PC-3 (cell line): ENCODE results near the gene YY1. TPM values are rescaled to one million over a fixed set of nuclear protein-coding genes. Genes with fewer than 3 reads are reported as not detected.

Experiments used
- ATAC-seq: fragments of 200-7000 bp; cut with Tn5 transposase; 2 replicates; pipeline ENCODE4 v1.9.1; 2020; ENCODE audit warnings: mild to moderate bottlenecking, moderate library complexity
- BruUV-seq: library from RNA; stranded (reverse); fragments of 400-500 nt; replicated peaks from 2 replicates; lab custom pipeline; 2021; lab: Mats Ljungman, UMichigan
- CTCF ChIA-PET: fragments of 300-600 bp; sonication (Branson Sonifier 250); formaldehyde crosslinking; loops from one replicate; lab custom pipeline; 2022; ENCODE audit warnings: antibody characterized with exemption; lab: Charles Lee
- POLR2A ChIA-PET: fragments of 300-600 bp; sonication (Branson Sonifier 250); formaldehyde crosslinking; loops from one replicate; lab custom pipeline; 2022; ENCODE audit warnings: antibody characterized with exemption; ENCODE audit not compliant: unreplicated experiment; lab: Charles Lee
- DNase-seq: peaks from one replicate; pipeline ENCODE4 v3.0.0-alpha.2; 2015
- H2AFZ ChIP-seq: fragments of 300-600 bp; sonication (generic); 2 replicates; pipeline ENCODE4 v1.6.0; 2016; ENCODE audit warnings: antibody characterized with exemption, low read length
- H3F3A ChIP-seq: fragments of 300-600 bp; sonication (generic); one replicate; pipeline ENCODE4 v1.6.0; 2017; ENCODE audit warnings: antibody characterized with exemption, low read length, control low read depth, mild to moderate bottlenecking; ENCODE audit not compliant: unreplicated experiment
- H3K27ac ChIP-seq: fragments of 300-600 bp; sonication (generic); 2 replicates; pipeline ENCODE4 v1.5.1; 2016; ENCODE audit warnings: mild to moderate bottlenecking, low read length
- H3K27me3 ChIP-seq: fragments of 300-600 bp; sonication (generic); 2 replicates; pipeline ENCODE4 v1.6.1; 2016; ENCODE audit warnings: low read length, mixed read lengths
- H3K36me3 ChIP-seq: fragments of 300-600 bp; sonication (generic); 2 replicates; pipeline ENCODE4 v1.6.1; 2016; ENCODE audit warnings: low read depth, mixed run types, low read length, mixed read lengths
- H3K4me1 ChIP-seq: fragments of 300-600 bp; sonication (generic); 2 replicates; pipeline ENCODE4 v1.5.1; 2016; ENCODE audit warnings: low read length; ENCODE audit not compliant: insufficient read depth
- H3K4me2 ChIP-seq: fragments of 300-600 bp; sonication (generic); 2 replicates; pipeline ENCODE4 v1.6.0; 2016; ENCODE audit warnings: low read length
- H3K4me3 ChIP-seq: fragments of 300-600 bp; sonication (generic); 2 replicates; pipeline ENCODE4 v1.5.1; 2016; ENCODE audit warnings: mild to moderate bottlenecking, low read length, mixed read lengths
- H3K79me2 ChIP-seq: fragments of 300-600 bp; sonication (generic); 2 replicates; pipeline ENCODE4 v1.6.1; 2017; ENCODE audit warnings: low read length, mixed read lengths
- H3K9ac ChIP-seq: fragments of 300-600 bp; sonication (generic); 2 replicates; pipeline ENCODE4 v1.6.0; 2016; ENCODE audit warnings: mild to moderate bottlenecking, low read length
- H3K9me2 ChIP-seq: fragments of 300-600 bp; sonication (generic); replicated peaks from 2 replicates; pipeline ENCODE4 v1.6.1; 2016; ENCODE audit warnings: mixed run types, low read length, mixed read lengths
- H3K9me3 ChIP-seq: fragments of 300-600 bp; sonication (generic); 2 replicates; pipeline ENCODE4 v1.6.1; 2016; ENCODE audit warnings: low read length, mixed read lengths
- H4K20me1 ChIP-seq: fragments of 300-600 bp; sonication (generic); 2 replicates; pipeline ENCODE4 v1.6.1; 2016; ENCODE audit warnings: low read length, mixed read lengths
- CTCF ChIP-seq: fragments of 300-600 bp; sonication (generic); conservative IDR thresholded peaks from 2 replicates; pipeline ENCODE4 v1.5.1; 2017; ENCODE audit warnings: antibody characterized with exemption, low read depth, mild to moderate bottlenecking, low read length
- EZH2 ChIP-seq: fragments of 300-600 bp; sonication (generic); IDR thresholded peaks from one replicate; pipeline ENCODE4 v1.6.1; 2017; ENCODE audit warnings: antibody characterized with exemption, mild to moderate bottlenecking, low read length; ENCODE audit not compliant: unreplicated experiment
- EZH2phosphoT487 ChIP-seq: fragments of 300-600 bp; sonication (generic); IDR thresholded peaks from 2 replicates; pipeline ENCODE4 v1.6.1; 2018; ENCODE audit warnings: mild to moderate bottlenecking, antibody characterized with exemption, low read length, borderline replicate concordance
- intact Hi-C: fragments of 100-400 bp; cut with micrococcal nuclease; formaldehyde crosslinking; loops from 2 replicates; pipeline ENCODE4 v1.9.0; 2023
- total RNA-seq: library from RNA; depleted of rRNA; stranded (reverse); fragments of >200 nt; gene quantifications from 2 replicates; pipeline ENCODE4 v1.2.3, GENCODE V29; 2014

YY1 gene
- total RNA-seq, 1 experiment from 2014 or later, result 64.1 TPM

- TF ChIP-seq EZH2 (no peak), EZH2phosphoT487 (no peak), CTCF (no peak)
- H3K9me2 ChIP-seq, result no peaks in the 10 kb centered on the region
- intact Hi-C loops, result no loop called here
- H3K27ac ChIP-seq, result no peak overlapping the region
- no peaks in the 10 kb centered on the region for H3K27me3 ChIP-seq
- H3K9ac ChIP-seq, result no peak overlapping the region
- no peak overlapping the region for H3K4me3 ChIP-seq
- no peaks in the 10 kb centered on the region for H3F3A ChIP-seq
- BruUV-seq, result no TSS peak
- CTCF ChIA-PET, result interaction anchor here (0.9 kb wide), 1 partner anchor 9 kb away, joined by 3 read pairs; no protein-coding TSS in a partner anchor
- no peaks in the 10 kb centered on the region for H4K20me1 ChIP-seq
- H3K36me3 ChIP-seq, result no peaks in the 10 kb centered on the region
- POLR2A ChIA-PET, result no interaction called here
- H3K79me2 ChIP-seq, result no peaks in the 10 kb centered on the region
- no peak overlapping the region for H2AFZ ChIP-seq
- no peaks in the 10 kb centered on the region for H3K9me3 ChIP-seq
- ATAC-seq (no peak), DNase-seq (peak; percentile 23)
- H3K4me2 ChIP-seq, result no peak overlapping the region
- H3K4me1 ChIP-seq, result no peaks in the 10 kb centered on the region
These were observed 37.2 kb upstream of the YY1 start for GRCh38 chr14:100201701-100202100.

GRCh38 chr14:100202712-100203111 lies 36.2 kb upstream of the YY1 start:
- no TSS peak for BruUV-seq
- Histone ChIP-seq H3K4me1 (no peaks in the 10 kb centered on the region), H3K4me2 (no peak overlapping the region), H3K9ac (no peak overlapping the region), H3K9me2 (no peaks in the 10 kb centered on the region), H3K9me3 (no peaks in the 10 kb centered on the region), H2AFZ (no peak overlapping the region), H4K20me1 (no peaks in the 10 kb centered on the region), H3K27me3 (no peaks in the 10 kb centered on the region), H3K36me3 (no peaks in the 10 kb centered on the region), H3F3A (no peaks in the 10 kb centered on the region), H3K4me3 (no peak overlapping the region), H3K79me2 (no peaks in the 10 kb centered on the region), H3K27ac (no peak overlapping the region)
- CTCF ChIA-PET, result no interaction called here
- DNase-seq (no peak), ATAC-seq (no peak)
- intact Hi-C loops, result no loop called here
- TF ChIP-seq CTCF (no peak), EZH2phosphoT487 (no peak), EZH2 (no peak)
- POLR2A ChIA-PET, result no interaction called here

GRCh38 chr14:100203146-100203545 lies 35.8 kb upstream of the YY1 start:
- Histone ChIP-seq H3K9me2 (no peaks in the 10 kb centered on the region), H3F3A (no peaks in the 10 kb centered on the region), H2AFZ (no peak overlapping the region), H3K27ac (no peak overlapping the region), H3K4me2 (no peak overlapping the region), H3K27me3 (no peaks in the 10 kb centered on the region), H4K20me1 (no peaks in the 10 kb centered on the region), H3K4me3 (no peak overlapping the region), H3K9me3 (no peaks in the 10 kb centered on the region), H3K4me1 (no peaks in the 10 kb centered on the region), H3K9ac (no peak overlapping the region), H3K36me3 (no peaks in the 10 kb centered on the region), H3K79me2 (no peaks in the 10 kb centered on the region)
- ChIA-PET CTCF (no interaction called here), POLR2A (no interaction called here)
- TF ChIP-seq EZH2 (no peak), CTCF (no peak), EZH2phosphoT487 (no peak)
- ATAC-seq, result no peak
- intact Hi-C loops, result no loop called here
- no TSS peak for BruUV-seq
- DNase-seq, result no peak
